Measurements from ENCODE around the gene EFCAB11.

The EFCAB11 gene

DNA sequence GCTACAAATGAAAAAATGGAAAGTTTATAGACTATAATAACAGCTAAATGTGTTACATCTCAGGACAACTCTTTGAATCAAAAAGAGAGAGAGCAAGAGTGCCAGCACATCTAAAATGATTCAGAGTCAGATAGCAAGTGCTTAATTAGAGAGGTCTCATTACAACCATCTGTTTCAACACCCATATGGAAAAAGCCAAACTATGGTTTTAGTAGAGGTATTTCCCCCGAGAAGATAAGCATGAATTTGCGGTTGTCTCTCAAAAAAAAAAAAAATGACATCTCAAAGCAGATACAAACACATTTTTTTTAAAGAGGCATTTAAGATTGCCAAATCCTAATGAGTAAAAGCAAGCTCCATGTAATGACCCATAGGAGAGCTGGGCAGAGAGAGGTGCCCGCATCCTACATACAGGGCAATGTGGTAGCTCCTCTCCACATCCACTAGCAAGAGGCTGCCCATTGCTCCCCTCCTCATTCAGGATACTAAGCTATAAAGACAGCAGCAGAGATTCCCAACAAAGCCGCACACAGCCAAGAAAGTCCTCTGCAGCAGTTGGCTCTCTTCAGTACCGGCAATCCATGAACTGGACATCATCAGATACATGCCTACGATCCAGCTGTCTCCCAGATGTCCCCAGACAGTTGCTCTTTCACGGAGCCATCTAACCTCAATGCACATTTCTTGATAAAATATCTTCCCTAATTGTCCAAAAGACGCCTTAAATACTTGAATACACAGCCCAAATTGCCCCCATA lies 100.4 kb downstream of the EFCAB11 start:
- POLR2A ChIA-PET = interaction anchor here (0.5 to 0.6 kb wide), 2 partner anchors 34 to 400 kb away, joined by 3 read pairs; no protein-coding TSS in a partner anchor

DNA sequence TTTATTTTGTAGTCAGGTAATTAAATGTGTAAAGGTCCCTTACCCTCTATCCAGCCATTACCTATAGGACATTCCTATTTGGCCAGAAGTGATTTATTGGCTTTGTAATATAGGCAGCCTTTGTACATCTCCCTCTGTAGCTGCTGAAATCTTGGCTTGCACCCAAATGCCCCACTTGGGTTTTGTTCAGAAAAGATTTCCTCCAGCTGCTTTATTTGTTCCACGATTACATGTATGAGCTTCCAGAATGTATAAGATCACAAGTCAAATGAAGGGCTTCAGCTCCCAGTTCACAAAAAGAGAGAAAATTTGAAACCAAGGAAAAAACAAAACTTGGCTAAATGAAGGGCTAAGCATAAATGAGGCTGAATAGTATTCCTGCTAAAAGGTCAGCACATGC lies 103.4 kb downstream of the EFCAB11 start:
- DNase-seq (ENCODE audit: low read depth, low spot score) = no peak
- no peak overlapping the region for H3K4me3 ChIP-seq (ENCODE audit: low read depth, low read length)
- TF ChIP-seq, protein P1, sequence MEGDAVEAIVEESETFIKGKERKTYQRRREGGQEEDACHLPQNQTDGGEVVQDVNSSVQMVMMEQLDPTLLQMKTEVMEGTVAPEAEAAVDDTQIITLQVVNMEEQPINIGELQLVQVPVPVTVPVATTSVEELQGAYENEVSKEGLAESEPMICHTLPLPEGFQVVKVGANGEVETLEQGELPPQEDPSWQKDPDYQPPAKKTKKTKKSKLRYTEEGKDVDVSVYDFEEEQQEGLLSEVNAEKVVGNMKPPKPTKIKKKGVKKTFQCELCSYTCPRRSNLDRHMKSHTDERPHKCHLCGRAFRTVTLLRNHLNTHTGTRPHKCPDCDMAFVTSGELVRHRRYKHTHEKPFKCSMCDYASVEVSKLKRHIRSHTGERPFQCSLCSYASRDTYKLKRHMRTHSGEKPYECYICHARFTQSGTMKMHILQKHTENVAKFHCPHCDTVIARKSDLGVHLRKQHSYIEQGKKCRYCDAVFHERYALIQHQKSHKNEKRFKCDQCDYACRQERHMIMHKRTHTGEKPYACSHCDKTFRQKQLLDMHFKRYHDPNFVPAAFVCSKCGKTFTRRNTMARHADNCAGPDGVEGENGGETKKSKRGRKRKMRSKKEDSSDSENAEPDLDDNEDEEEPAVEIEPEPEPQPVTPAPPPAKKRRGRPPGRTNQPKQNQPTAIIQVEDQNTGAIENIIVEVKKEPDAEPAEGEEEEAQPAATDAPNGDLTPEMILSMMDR (IDR thresholded peaks at IDR 0.05; ENCODE audit: insufficient read depth, low read length, missing control alignments) = no peak
- POLR2A ChIA-PET = no interaction called here
- CTCF ChIA-PET = interaction anchor here (0.8 kb wide), 1 partner anchor 49 kb away, joined by 3 read pairs; no protein-coding TSS in a partner anchor

More for the DNA sequence above, 100.4 kb downstream of the EFCAB11 start:
- H3K4me3 ChIP-seq (ENCODE audit: low read depth, low read length) = no peak overlapping the region
- CTCF ChIA-PET = interaction anchor here (0.9 to 1.3 kb wide), 2 partner anchors 9 to 61 kb away, joined by 4 read pairs; no protein-coding TSS in a partner anchor
- TF ChIP-seq, protein P1 (IDR thresholded peaks at IDR 0.05; ENCODE audit: insufficient read depth, low read length, missing control alignments) = no peak
- DNase-seq (ENCODE audit: low read depth, low spot score) = peak; percentile 57

DNA sequence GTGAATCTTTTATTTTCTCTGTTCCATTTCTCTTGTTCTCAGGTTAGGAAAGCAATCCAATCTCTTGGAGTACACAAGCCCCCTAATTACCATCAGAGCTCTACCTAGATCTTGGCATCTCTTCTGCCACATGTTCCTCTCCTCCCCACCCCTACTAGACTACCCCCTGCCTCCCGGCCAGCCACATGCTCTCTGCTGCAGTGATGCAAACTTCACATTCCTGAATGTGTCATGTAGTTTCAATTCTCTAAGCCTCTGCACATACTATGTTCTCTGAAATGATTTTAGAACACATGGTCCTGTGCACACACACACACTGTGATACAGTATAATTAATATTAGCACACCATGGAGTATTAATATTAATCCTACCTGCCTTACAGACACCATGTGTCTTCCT lies 104.6 kb downstream of the EFCAB11 start:
- no peak for DNase-seq (ENCODE audit: low read depth, low spot score)
- ChIA-PET CTCF (no interaction called here), POLR2A (no interaction called here)
- H3K4me3 ChIP-seq (ENCODE audit: low read depth, low read length) = no peak overlapping the region
- TF ChIP-seq, protein P1 (IDR thresholded peaks at IDR 0.05; ENCODE audit: insufficient read depth, low read length, missing control alignments) = no peak

DNA sequence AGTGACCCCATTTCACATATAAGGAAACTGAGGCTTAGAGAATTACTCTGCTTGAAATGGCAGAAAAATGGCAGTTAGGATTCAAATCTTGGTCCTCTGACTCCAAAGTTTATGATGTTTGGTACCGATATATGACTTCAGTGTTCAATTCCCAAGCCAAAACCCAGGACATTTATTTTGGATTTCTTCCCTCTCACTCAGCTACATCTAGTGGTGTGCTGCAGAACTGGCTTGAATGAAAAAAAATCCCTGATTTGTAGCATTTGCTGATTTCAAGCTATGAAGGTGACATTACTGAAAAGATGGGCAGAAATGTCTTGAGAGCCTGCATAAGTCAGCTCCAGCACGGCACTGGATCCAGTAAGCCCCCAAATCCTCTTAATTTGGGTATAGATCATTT lies 106.4 kb downstream of the EFCAB11 start:
- TF ChIP-seq, protein P1 (IDR thresholded peaks at IDR 0.05; ENCODE audit: insufficient read depth, low read length, missing control alignments) = peak; percentile 56
- no peak overlapping the region for H3K4me3 ChIP-seq (ENCODE audit: low read depth, low read length)
- ChIA-PET POLR2A (no interaction called here), CTCF (interaction anchor here (0.8 to 2.1 kb wide), 7 partner anchors 10 to 822 kb away, joined by 3 to 6 read pairs (median 4); no protein-coding TSS in a partner anchor)
- no peak for DNase-seq (ENCODE audit: low read depth, low spot score)

DNA sequence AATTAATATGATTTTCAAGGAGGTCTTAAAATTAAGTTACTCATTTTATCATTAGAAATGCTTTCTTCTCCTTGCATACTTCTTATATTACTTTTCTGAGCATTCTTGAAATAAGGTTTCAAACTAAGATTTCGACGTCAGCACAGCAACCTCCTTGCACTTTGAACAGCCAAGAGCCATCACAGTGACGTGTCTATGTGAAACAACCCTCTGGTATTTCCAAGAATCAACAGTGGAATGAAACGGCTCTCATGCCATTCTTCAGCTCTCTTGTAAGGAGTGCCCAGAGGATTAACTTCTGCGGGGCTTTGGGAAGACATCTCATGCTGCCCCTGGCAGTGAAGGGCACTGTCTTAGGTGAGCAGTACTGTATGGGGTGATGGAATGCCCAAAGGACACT lies 109.2 kb downstream of the EFCAB11 start:
- ChIA-PET POLR2A (interaction anchor here (0.7 to 0.8 kb wide), 2 partner anchors 12 to 32 kb away, joined by 3 to 4 read pairs; no protein-coding TSS in a partner anchor), CTCF (interaction anchor here (0.9 to 1.6 kb wide), 4 partner anchors 9 to 818 kb away, joined by 3 to 4 read pairs (median 4); no protein-coding TSS in a partner anchor)
- TF ChIP-seq, protein P1 (IDR thresholded peaks at IDR 0.05; ENCODE audit: insufficient read depth, low read length, missing control alignments) = no peak

DNA sequence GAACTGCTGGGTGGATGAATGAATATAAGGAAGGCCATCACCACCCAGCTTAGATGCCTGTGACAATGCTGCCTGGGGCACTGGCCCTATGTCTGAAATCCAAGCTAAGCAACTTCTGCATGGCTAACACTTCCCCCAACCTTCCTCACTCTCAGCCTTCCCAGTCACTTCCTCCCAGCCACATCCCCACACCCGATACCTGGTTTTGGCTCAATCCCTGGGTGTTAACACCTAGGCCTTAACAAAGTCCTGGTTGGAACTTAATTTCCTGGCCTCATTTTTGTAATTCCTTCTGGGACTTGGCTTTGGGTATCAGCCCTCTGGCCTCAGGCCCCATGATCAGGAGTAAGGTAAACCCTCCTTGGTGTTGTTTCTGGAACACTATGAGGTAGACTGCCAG lies 110.0 kb downstream of the EFCAB11 start:
- no peak overlapping the region for H3K4me3 ChIP-seq (ENCODE audit: low read depth, low read length)
- DNase-seq (ENCODE audit: low read depth, low spot score) = no peak
- TF ChIP-seq, protein P1 (IDR thresholded peaks at IDR 0.05; ENCODE audit: insufficient read depth, low read length, missing control alignments) = no peak
- POLR2A ChIA-PET = no interaction called here
- CTCF ChIA-PET = interaction anchor here (0.9 to 1.6 kb wide), 3 partner anchors 10 to 818 kb away, joined by 3 to 4 read pairs (median 4); no protein-coding TSS in a partner anchor

More for the DNA sequence above, 109.2 kb downstream of the EFCAB11 start:
- DNase-seq (ENCODE audit: low read depth, low spot score) = peak; percentile 90
- H3K4me3 ChIP-seq (ENCODE audit: low read depth, low read length) = no peak overlapping the region
